B cell (primary cell): ENCODE results near the gene SIM1. TPM values are rescaled to one million over a fixed set of nuclear protein-coding genes. Genes with fewer than 3 reads are reported as not detected.

ENCODE experiments used
- ATAC-seq: fragments of 200-7000 bp; cut with Tn5 transposase; one replicate; pipeline ENCODE4 v1.10.0; 2021; ENCODE audit warnings: low read depth, mild to moderate bottlenecking, moderate number of reproducible peaks, moderate library complexity
- CTCF ChIA-PET: fragments of 350-600 bp; sonication (Branson Sonifier 250); formaldehyde crosslinking; loops from one replicate; lab custom pipeline; 2021; ENCODE audit warnings: antibody characterized with exemption, inconsistent platforms; lab: Charles Lee
- POLR2A ChIA-PET: fragments of 350-600 bp; sonication (Branson Sonifier 250); formaldehyde crosslinking; loops from one replicate; lab custom pipeline; 2021; ENCODE audit warnings: antibody characterized with exemption; lab: Charles Lee
- DNase-seq: peaks from one replicate; pipeline ENCODE4 v3.0.0; 2013
- H2AFZ ChIP-seq: 2 replicates; pipeline ENCODE4 v1.6.1; 2012; ENCODE audit warnings: mild to moderate bottlenecking, low read depth, low read length; ENCODE audit not compliant: insufficient read depth, poor library complexity, severe bottlenecking
- H3K27ac ChIP-seq, 2 donors: 1 replicate in 1 of 2; 2 replicates in 1 of 2; pipeline ENCODE4 v1.5.1; 2012 to 2013; ENCODE audit warnings: low read length in 2 of 2, mild to moderate bottlenecking in 2 of 2, moderate library complexity in 1 of 2
- H3K27me3 ChIP-seq, 4 experiments: fragments of 200-600 bp in 1 of 4; sonication (generic) in 1 of 4; replicated peaks in 1 of 4; 1 replicate in 2 of 4; 2 replicates in 2 of 4; pipeline versions ENCODE4 v1.6.1 to v1.7.0; 2013 to 2016; ENCODE audit warnings: low read length in 3 of 4, mild to moderate bottlenecking in 2 of 4, mixed read lengths in 1 of 4, moderate library complexity in 1 of 4; ENCODE audit not compliant: insufficient read depth in 4 of 4, control insufficient read depth in 3 of 4; ENCODE audit errors: control extremely low read depth in 1 of 4
- H3K36me3 ChIP-seq, 2 experiments: replicated peaks in 1 of 2; 1 replicate in 1 of 2; 2 replicates in 1 of 2; pipeline versions ENCODE4 v1.6.1 to v1.7.1; 2013; ENCODE audit warnings: low read length in 1 of 2; ENCODE audit not compliant: insufficient read depth in 2 of 2, control insufficient read depth in 1 of 2; ENCODE audit errors: control extremely low read depth in 1 of 2, extremely low read depth in 1 of 2
- H3K4me1 ChIP-seq, 2 donors: fragments of 200-600 bp in 1 of 2; sonication (generic) in 1 of 2; 1 replicate in 1 of 2; 2 replicates in 1 of 2; pipeline versions ENCODE4 v1.5.1 to v1.6.1; 2013 to 2017; ENCODE audit warnings: low read length in 2 of 2; ENCODE audit not compliant: control insufficient read depth in 2 of 2, insufficient read depth in 2 of 2
- H3K4me2 ChIP-seq: replicated peaks from 2 replicates; pipeline ENCODE3; 2012; ENCODE audit warnings: mild to moderate bottlenecking, low read depth, low read length; ENCODE audit not compliant: poor library complexity, severe bottlenecking
- H3K4me3 ChIP-seq, 5 experiments: fragments of 200-600 bp in 1 of 5; sonication (generic) in 1 of 5; 1 replicate in 3 of 5; 2 replicates in 2 of 5; pipeline versions ENCODE4 v1.5.1 to v1.7.0; 2011 to 2016; ENCODE audit warnings: low read length in 4 of 5, mild to moderate bottlenecking in 4 of 5, low read depth in 2 of 5, control low read depth in 1 of 5, moderate library complexity in 1 of 5; ENCODE audit not compliant: insufficient read depth in 1 of 5; ENCODE audit errors: control extremely low read depth in 1 of 5, extremely low read depth in 1 of 5
- H3K79me2 ChIP-seq: fragments of 200-600 bp; sonication (generic); one replicate; pipeline ENCODE4 v1.6.0; 2016; ENCODE audit warnings: low read length; ENCODE audit not compliant: control insufficient read depth, insufficient read depth
- H3K9ac ChIP-seq: fragments of 200-600 bp; sonication (generic); 2 replicates; pipeline ENCODE4 v1.6.1; 2017; ENCODE audit warnings: mild to moderate bottlenecking, low read length, moderate library complexity
- H3K9me3 ChIP-seq, 3 donors: one replicate each; pipeline versions ENCODE4 v1.6.1 to v1.7.1; 2013; ENCODE audit warnings: low read length in 2 of 3; ENCODE audit not compliant: control insufficient read depth in 2 of 3, insufficient read depth in 1 of 3; ENCODE audit errors: control extremely low read depth in 1 of 3
- H4K20me1 ChIP-seq: 2 replicates; pipeline ENCODE4 v1.6.0; 2012; ENCODE audit warnings: mild to moderate bottlenecking, low read length; ENCODE audit not compliant: insufficient read depth, control insufficient read depth, poor library complexity, severe bottlenecking
- H3K27ac Mint-ChIP-seq: one replicate; pipeline ENCODE4 v1.8.0; 2021; ENCODE audit warnings: mixed read lengths
- H3K27me3 Mint-ChIP-seq: one replicate; pipeline ENCODE4 v1.8.0; 2021; ENCODE audit warnings: mixed read lengths
- H3K4me1 Mint-ChIP-seq: one replicate; pipeline ENCODE4 v1.8.0; 2021; ENCODE audit warnings: mixed read lengths
- H3K4me3 Mint-ChIP-seq: one replicate; pipeline ENCODE4 v1.8.0; 2021; ENCODE audit warnings: mixed read lengths
- H3K9me3 Mint-ChIP-seq: one replicate; pipeline ENCODE4 v1.8.0; 2022; ENCODE audit warnings: mixed read lengths; ENCODE audit not compliant: insufficient read depth
- CTCF ChIP-seq: fragments of 200-600 bp; IDR thresholded peaks from one replicate; pipeline ENCODE4 v1.8.0; 2022; ENCODE audit warnings: antibody characterized with exemption, mild to moderate bottlenecking
- EZH2 ChIP-seq: IDR thresholded peaks from 2 replicates; pipeline ENCODE4 v1.6.1; 2012; ENCODE audit warnings: borderline replicate concordance, low read depth, mild to moderate bottlenecking, moderate library complexity, low read length; ENCODE audit not compliant: insufficient read depth, poor library complexity, severe bottlenecking
- WGBS: methylation state at CpG from one replicate; pipeline ENCODE4 v1.1.5; 2013; ENCODE audit warnings: missing lambda C conversion rate; ENCODE audit not compliant: insufficient coverage; 5-methylcytosine and 5-hydroxymethylcytosine counted together
- intact Hi-C: fragments of 100-400 bp; cut with micrococcal nuclease; formaldehyde crosslinking; loops from one replicate; pipeline ENCODE4 v1.10.0; 2022
- polyA plus RNA-seq: library from polyadenylated mRNA; depleted of rRNA; stranded (reverse); fragments of >200 nt; gene quantifications from 2 replicates; pipeline ENCODE4 v1.2.3, GENCODE V29; 2012
- total RNA-seq, 2 donors: library from RNA; stranded (reverse); fragments of 120-200 nt in 1 of 2; gene quantifications; 1 replicate in 1 of 2; 2 replicates in 1 of 2; pipeline versions ENCODE4 v1.2.3 to v1.2.4, GENCODE V29; 2013 to 2022

SIM1 gene
- total and polyA plus RNA-seq, 2 donors (not counting 1 experiment from before 2014, with no cell fraction given) = not detected

- Mint-ChIP-seq H3K4me1 (no peaks in the 10 kb centered on the region), H3K27ac (no peak overlapping the region), H3K9me3 (no peaks in the 10 kb centered on the region), H3K4me3 (no peak overlapping the region), H3K27me3 (no peaks in the 10 kb centered on the region)
- no peak for DNase-seq
- Histone ChIP-seq H3K9ac (no peak overlapping the region), H3K27ac (no peak overlapping the region), H3K4me1 (no peaks in the 10 kb centered on the region), H3K36me3 (peaks cover 6 to 37% of the 10 kb centered on the region in 2 experiments), H3K79me2 (no peaks in the 10 kb centered on the region), H4K20me1 (no peaks in the 10 kb centered on the region), H3K9me3 (no peaks in the 10 kb centered on the region), H3K27me3 (no peaks in the 10 kb centered on the region), H3K4me2 (no peak overlapping the region), H3K4me3 (no peak overlapping the region), H2AFZ (no peak overlapping the region)
- POLR2A ChIA-PET = no interaction called here
- intact Hi-C loops = no loop called here
- ATAC-seq = no peak
- 100% methylated on average over 4 of the region's 6 CpGs for WGBS
- CTCF ChIA-PET = no interaction called here
- no peak for TF ChIP-seq EZH2
- no peak for TF ChIP-seq CTCF
Observed at GRCh38 chr6:100512203-100512862, 47.6 kb upstream of the SIM1 start.

- Histone ChIP-seq H4K20me1 (no peaks in the 10 kb centered on the region), H3K9ac (no peak overlapping the region), H3K9me3 (no peaks in the 10 kb centered on the region), H3K36me3 (peaks cover 3 to 26% of the 10 kb centered on the region in 2 experiments), H3K4me1 (no peaks in the 10 kb centered on the region), H3K27me3 (no peaks in the 10 kb centered on the region), H3K27ac (no peak overlapping the region), H3K79me2 (no peaks in the 10 kb centered on the region), H2AFZ (no peak overlapping the region), H3K4me3 (no peak overlapping the region), H3K4me2 (no peak overlapping the region)
- ChIA-PET CTCF (no interaction called here), POLR2A (no interaction called here)
- DNase-seq (no peak), ATAC-seq (no peak)
- WGBS = 100% methylated on average over 1 of the region's 3 CpGs
- H3K4me1 Mint-ChIP-seq = no peaks in the 10 kb centered on the region
- intact Hi-C loops = no loop called here
- H3K27me3 Mint-ChIP-seq = no peaks in the 10 kb centered on the region
- H3K27ac Mint-ChIP-seq = no peak overlapping the region
- no peaks in the 10 kb centered on the region for H3K9me3 Mint-ChIP-seq
- TF ChIP-seq EZH2 (no peak), CTCF (no peak)
- H3K4me3 Mint-ChIP-seq = no peak overlapping the region
Observed at GRCh38 chr6:100509101-100509500, 44.4 kb upstream of the SIM1 start.
